ENCODE results near the gene DMAC2L. TPM values are rescaled to one million over a fixed set of nuclear protein-coding genes. Genes with fewer than 3 reads are reported as not detected.

DMAC2L gene
- total RNA-seq, 1 experiment from 2014 or later = 8.9 TPM

- Histone ChIP-seq H3K4me3 (replicated peaks in 1 of 2; ENCODE audit: low read depth in 1 of 2, low read length in 2 of 2) (no peak overlapping the region), H3K36me3 (ENCODE audit: control insufficient read depth in 1 of 2, insufficient read depth in 2 of 2, low read length in 2 of 2) (no peaks in the 10 kb centered on the region), H3K9me2 (ENCODE audit: insufficient read depth) (no peaks in the 10 kb centered on the region), H3K79me2 (ENCODE audit: insufficient read depth, low read length) (no peaks in the 10 kb centered on the region), H3K27ac (ENCODE audit: low read depth, low read length) (no peak overlapping the region), H4K20me1 (ENCODE audit: insufficient read depth) (no peaks in the 10 kb centered on the region), H3K9ac (ENCODE audit: low read length) (no peak overlapping the region), H3K27me3 (ENCODE audit: insufficient read depth, low read length) (no peaks in the 10 kb centered on the region), H3K4me1 (ENCODE audit: control insufficient read depth in 1 of 2, insufficient read depth in 2 of 2, low read length in 2 of 2) (peaks cover 9 to 36% of the 10 kb centered on the region in 2 experiments), H3K4me2 (ENCODE audit: low read length) (peak overlapping the region; percentile 74; the same call in 1 of the 2 replicates), H2AFZ (ENCODE audit: low read depth, low read length, poor library complexity, severe bottlenecking) (no peak overlapping the region), H3K9me3 (ENCODE audit: control insufficient read depth in 1 of 2, insufficient read depth in 1 of 2, low read depth in 1 of 2, low read length in 2 of 2) (no peaks in the 10 kb centered on the region)
- ChIA-PET CTCF (no interaction called here), RAD21 (ENCODE audit: low non-redundant PET in 1 of 2, low total read pairs in 2 of 2, uncharacterized antibody in 2 of 2, unreplicated experiment in 2 of 2) (no interaction called here), POLR2A (no interaction called here)
- ATAC-seq (no peak), DNase-seq (ENCODE audit: low read depth, low spot score) (no peak)
- no TSS peak for BruUV-seq (replicated peaks)
- intact Hi-C loops (cut with micrococcal nuclease) = no loop called here
- no peak for TF ChIP-seq YY1 (IDR thresholded peaks at IDR 0.05; ENCODE audit: extremely low read depth, insufficient replicate concordance, low read depth, low read length)
- TF ChIP-seq EZH2phosphoT487 (IDR thresholded peaks at IDR 0.05; ENCODE audit: borderline replicate concordance) = no peak
- TF ChIP-seq TCF7L2 (IDR thresholded peaks at IDR 0.05; ENCODE audit: borderline replicate concordance, extremely low read depth, insufficient read depth, insufficient read length) = no peak
- TF ChIP-seq ATF3 (IDR thresholded peaks at IDR 0.05) = no peak
- no peak for TF ChIP-seq POLR2A (IDR thresholded peaks at IDR 0.05; ENCODE audit: borderline replicate concordance, extremely low read depth, insufficient read depth, insufficient read length)
- TF ChIP-seq CEBPB (IDR thresholded peaks at IDR 0.05; ENCODE audit: low read depth) = no peak
- TF ChIP-seq JUND (IDR thresholded peaks at IDR 0.05) = no peak
- TF ChIP-seq ELF1 (IDR thresholded peaks at IDR 0.05; ENCODE audit: borderline replicate concordance, low read depth) = no peak
- no peak for TF ChIP-seq CBX3 (IDR thresholded peaks at IDR 0.05; ENCODE audit: low read depth)
- TF ChIP-seq SIN3A (IDR thresholded peaks at IDR 0.05; ENCODE audit: low read depth) = no peak
- TF ChIP-seq, protein P1, sequence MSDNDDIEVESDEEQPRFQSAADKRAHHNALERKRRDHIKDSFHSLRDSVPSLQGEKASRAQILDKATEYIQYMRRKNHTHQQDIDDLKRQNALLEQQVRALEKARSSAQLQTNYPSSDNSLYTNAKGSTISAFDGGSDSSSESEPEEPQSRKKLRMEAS (IDR thresholded peaks at IDR 0.05) = no peak
- no peak for TF ChIP-seq SP1 (IDR thresholded peaks at IDR 0.05; ENCODE audit: low read depth)
- TF ChIP-seq ZFX (IDR thresholded peaks at IDR 0.05) = no peak
- TF ChIP-seq SRF (IDR thresholded peaks at IDR 0.05; ENCODE audit: low read depth) = no peak
- no peak for TF ChIP-seq CTCF (IDR thresholded peaks at IDR 0.05 in 2 of 3, conservative IDR thresholded peaks at IDR 0.05 in 1 of 3; ENCODE audit: borderline replicate concordance in 1 of 3, insufficient read depth in 1 of 3, low read depth in 2 of 3, low read length in 2 of 3)
- no peak for TF ChIP-seq EGR1 (IDR thresholded peaks at IDR 0.05; ENCODE audit: low read depth)
- TF ChIP-seq POLR2AphosphoS5 (IDR thresholded peaks at IDR 0.05; ENCODE audit: low read depth, low read length) = no peak
- TF ChIP-seq, protein P2, sequence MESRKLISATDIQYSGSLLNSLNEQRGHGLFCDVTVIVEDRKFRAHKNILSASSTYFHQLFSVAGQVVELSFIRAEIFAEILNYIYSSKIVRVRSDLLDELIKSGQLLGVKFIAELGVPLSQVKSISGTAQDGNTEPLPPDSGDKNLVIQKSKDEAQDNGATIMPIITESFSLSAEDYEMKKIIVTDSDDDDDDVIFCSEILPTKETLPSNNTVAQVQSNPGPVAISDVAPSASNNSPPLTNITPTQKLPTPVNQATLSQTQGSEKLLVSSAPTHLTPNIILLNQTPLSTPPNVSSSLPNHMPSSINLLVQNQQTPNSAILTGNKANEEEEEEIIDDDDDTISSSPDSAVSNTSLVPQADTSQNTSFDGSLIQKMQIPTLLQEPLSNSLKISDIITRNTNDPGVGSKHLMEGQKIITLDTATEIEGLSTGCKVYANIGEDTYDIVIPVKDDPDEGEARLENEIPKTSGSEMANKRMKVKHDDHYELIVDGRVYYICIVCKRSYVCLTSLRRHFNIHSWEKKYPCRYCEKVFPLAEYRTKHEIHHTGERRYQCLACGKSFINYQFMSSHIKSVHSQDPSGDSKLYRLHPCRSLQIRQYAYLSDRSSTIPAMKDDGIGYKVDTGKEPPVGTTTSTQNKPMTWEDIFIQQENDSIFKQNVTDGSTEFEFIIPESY (IDR thresholded peaks at IDR 0.05; ENCODE audit: extremely low read depth, insufficient replicate concordance, low read length) = no peak
These were observed 51.6 kb downstream of the DMAC2L start for GRCh38 chr14:50363714-50364111.
